Psoas muscle (tissue), 8 donors: ENCODE results near the gene CHST15. TPM values are rescaled to one million over a fixed set of nuclear protein-coding genes. Genes with fewer than 3 reads are reported as not detected.

Experiments used
- ATAC-seq, 4 donors: fragments of 200-7000 bp; cut with Tn5 transposase; one replicate each; pipeline ENCODE4 v1.9.1; 2020; ENCODE audit warnings: moderate library complexity in 3 of 4, mild to moderate bottlenecking in 2 of 4
- DNase-seq, 2 donors: peaks; one replicate each; pipeline ENCODE4 v3.0.0-alpha.2; 2020
- H3K27ac ChIP-seq: fragments of 200-600 bp; one replicate; pipeline ENCODE4 v1.8.0; 2022
- H3K27me3 ChIP-seq, 3 donors: fragments of 200-600 bp in 1 of 3; one replicate each; pipeline versions ENCODE4 v1.6.1 to v1.8.0; 2013 to 2022; ENCODE audit warnings: low read length in 2 of 3, mild to moderate bottlenecking in 2 of 3, moderate library complexity in 1 of 3; ENCODE audit not compliant: insufficient read depth in 3 of 3
- H3K36me3 ChIP-seq, 2 donors: fragments of 200-600 bp in 1 of 2; one replicate each; pipeline versions ENCODE4 v1.6.1 to v1.8.0; 2013 to 2022; ENCODE audit warnings: low read depth in 1 of 2, mild to moderate bottlenecking in 1 of 2, moderate library complexity in 1 of 2; ENCODE audit not compliant: insufficient read depth in 1 of 2
- H3K4me1 ChIP-seq: fragments of 200-600 bp; one replicate; pipeline ENCODE4 v1.8.0; 2022
- H3K4me3 ChIP-seq: fragments of 200-600 bp; one replicate; pipeline ENCODE4 v1.8.0; 2022; ENCODE audit warnings: mild to moderate bottlenecking
- H3K9me3 ChIP-seq: fragments of 200-600 bp; one replicate; pipeline ENCODE4 v1.8.0; 2022
- CTCF ChIP-seq: fragments of 200-600 bp; IDR thresholded peaks from one replicate; pipeline ENCODE4 v1.8.0; 2022; ENCODE audit warnings: antibody characterized with exemption
- WGBS, 3 donors: extraction: QIAGEN DNeasy Blood & Tissue Kit; methylation state at CpG; one replicate each; pipeline versions ENCODE4 v1.1.6 to v1.1.7; 2013; 5-methylcytosine and 5-hydroxymethylcytosine counted together
- intact Hi-C, 2 donors: fragments of 100-400 bp; cut with DNase I; formaldehyde crosslinking; loops; one replicate each; pipeline versions ENCODE4 v1.11.0 to v1.14.2; 2022
- polyA plus RNA-seq, 3 donors: library from polyadenylated mRNA; stranded (reverse); fragments of 200-250 nt; gene quantifications; one replicate each; pipeline ENCODE4 v1.2.3, GENCODE V29; 2013
- total RNA-seq, 4 donors: library from RNA; stranded (reverse); fragmentation: NEBNext Ultra II Directional in 2 of 4; extraction: Animal tissue kit (Norgen Biotek cat#: 25700) in 2 of 4; gene quantifications; one replicate each; pipeline versions ENCODE4 v1.2.1 to v1.2.4, GENCODE V29; 2021 to 2023
- donor health status: healthy with polysubstance abuse.
- donor health status: DM: no; HTN: no; CAD: no; lungs with moderate emphysema.
- donor health status: Bipolar disorder and iron deficiency.
- donor health status: healthy.
- donor health status: DM: yes; HTN: yes; CAD: no.
- donor health status: DM: no; HTN: no; CAD: no.
- donor health status: DM: no; HTN: no; CAD: no.
- donor health status: DM: yes; HTN: yes; CAD: no.

CHST15 gene
- total and polyA plus RNA-seq, 7 donors, result 3.6 to 39.2 (median 10.4) TPM

DNA sequence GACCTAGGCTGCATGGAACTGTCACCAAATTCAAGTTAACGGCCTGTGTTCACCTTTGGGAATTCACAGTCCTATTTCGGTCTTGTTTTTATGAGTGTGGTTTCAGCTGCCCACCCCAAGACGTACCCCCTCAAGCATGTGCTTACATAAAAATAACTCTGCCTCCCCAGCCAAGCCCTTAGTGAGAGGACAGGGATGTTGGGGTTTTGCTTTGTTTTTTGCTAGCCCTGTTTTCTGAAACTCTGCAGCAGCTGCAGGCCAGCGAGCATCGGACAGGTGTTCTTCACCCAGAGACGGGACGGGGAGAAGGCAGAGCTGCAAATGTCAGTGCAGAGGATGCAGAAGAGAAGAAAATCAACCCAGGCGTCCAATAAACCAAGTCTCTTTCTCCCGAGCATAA, 13.5 kb downstream of the CHST15 start:
- H3K36me3 ChIP-seq, result no peaks in the 10 kb centered on the region
- peaks cover 8% of the 10 kb centered on the region for H3K4me1 ChIP-seq
- 48 to 88% (median 56%) methylated on average over 9 of the region's 9 CpGs for WGBS, 3 donors
- intact Hi-C loops, result no loop called here
- no peaks in the 10 kb centered on the region for H3K27me3 ChIP-seq
- no peak overlapping the region for H3K4me3 ChIP-seq
- no peak overlapping the region for H3K27ac ChIP-seq
- TF ChIP-seq CTCF, result no peak
- ATAC-seq, result no peak
- no peaks in the 10 kb centered on the region for H3K9me3 ChIP-seq
- DNase-seq, result no peak

GRCh38 chr10:124078714-124079113, 14.7 kb downstream of the CHST15 start:
- peaks cover 0 to 2% (median 0%) of the 10 kb centered on the region in 3 donors for H3K27me3 ChIP-seq
- TF ChIP-seq CTCF, result no peak
- intact Hi-C loops, result no loop called here
- peaks cover 8% of the 10 kb centered on the region for H3K4me1 ChIP-seq
- H3K36me3 ChIP-seq, result no peaks in the 10 kb centered on the region
- ATAC-seq (peak in 1 of 4 donors; percentile 51), DNase-seq (no peak)
- H3K9me3 ChIP-seq, result no peaks in the 10 kb centered on the region
- H3K27ac ChIP-seq, result no peak overlapping the region
- no peak overlapping the region for H3K4me3 ChIP-seq

DNA sequence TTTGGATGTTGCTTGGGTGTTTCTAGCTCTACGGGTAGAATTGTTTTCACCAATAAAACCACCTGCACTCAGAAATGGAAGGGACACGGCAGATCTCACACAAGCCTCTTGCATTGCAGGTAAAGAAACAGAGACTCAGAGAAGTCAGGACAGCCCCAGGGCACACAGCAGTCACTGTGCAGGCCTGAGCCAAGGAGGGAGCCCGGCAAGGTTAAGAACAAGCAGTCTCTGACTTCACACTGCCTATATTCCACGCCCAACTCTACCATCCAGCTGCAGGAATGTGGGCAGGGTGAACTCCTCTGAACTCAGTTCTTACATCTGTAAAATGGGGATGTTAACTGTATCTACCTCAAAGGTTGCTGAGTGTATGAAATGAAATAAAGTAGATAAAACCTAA, 15.4 kb downstream of the CHST15 start:
- no peak for TF ChIP-seq CTCF
- H3K27ac ChIP-seq, result no peak overlapping the region
- ATAC-seq, result no peak
- no peaks in the 10 kb centered on the region for H3K36me3 ChIP-seq
- no peak overlapping the region for H3K4me3 ChIP-seq
- 87 to 90% (median 88%) methylated on average over 4 of the region's 4 CpGs for WGBS, 3 donors
- intact Hi-C loops, result no loop called here
- H3K9me3 ChIP-seq, result no peaks in the 10 kb centered on the region
- DNase-seq, result no peak
- H3K4me1 ChIP-seq, result peaks cover 8% of the 10 kb centered on the region
- H3K27me3 ChIP-seq, result peaks cover 0 to 2% (median 0%) of the 10 kb centered on the region in 3 donors

DNA sequence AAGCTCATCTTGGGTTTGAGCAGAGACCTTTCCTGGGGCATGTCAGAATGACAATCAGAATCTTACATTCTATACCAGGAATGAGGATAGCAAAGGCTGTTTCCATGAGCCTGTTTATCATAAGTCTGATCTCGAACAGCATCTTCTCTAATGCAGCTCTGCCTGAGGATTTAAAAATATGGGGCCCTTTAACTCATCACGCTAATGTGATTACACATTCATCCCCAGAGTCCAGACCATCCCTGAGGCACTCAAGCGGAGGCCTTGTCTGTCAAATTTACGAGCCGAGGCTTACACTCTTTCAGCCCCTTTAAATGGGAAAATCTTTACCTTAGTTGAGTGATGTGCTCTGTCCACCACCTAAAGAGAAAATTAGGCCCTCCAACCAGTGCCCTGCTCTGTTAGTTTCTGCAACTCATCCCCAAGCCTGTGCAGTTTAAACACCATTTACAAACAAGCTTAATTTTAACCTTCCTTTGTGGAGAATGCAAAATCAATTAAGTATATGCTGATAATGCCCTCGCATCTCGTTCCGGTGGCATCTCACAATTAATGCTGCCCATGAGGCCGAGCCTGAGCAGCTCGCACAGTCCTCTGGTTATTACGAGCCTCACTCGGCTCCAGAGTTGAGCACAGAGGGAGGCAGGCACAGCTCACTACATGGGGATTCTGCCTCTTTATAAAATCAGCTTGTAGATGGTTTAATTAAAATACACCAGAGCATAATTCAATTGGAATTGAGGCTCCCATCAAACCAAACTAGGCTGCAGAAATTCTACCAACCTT, 16.0 kb downstream of the CHST15 start:
- Histone ChIP-seq H3K4me1 (peaks cover 8% of the 10 kb centered on the region), H3K9me3 (no peaks in the 10 kb centered on the region), H3K4me3 (no peak overlapping the region), H3K36me3 (no peaks in the 10 kb centered on the region), H3K27ac (no peak overlapping the region), H3K27me3 (peaks cover 0 to 2% (median 0%) of the 10 kb centered on the region in 3 donors)
- DNase-seq (no peak), ATAC-seq (no peak)
- 92 to 95% (median 93%) methylated on average over 12 of the region's 12 CpGs for WGBS, 3 donors
- intact Hi-C loops, result no loop called here
- no peak for TF ChIP-seq CTCF
